SH-SY5Y (cell line): ENCODE measurements around the gene L2HGDH.

Source experiments
- GATA2 ChIP-seq: IDR thresholded peaks from 2 replicates; pipeline ENCODE4 v1.6.1; 2011; ENCODE audit warnings: mild to moderate bottlenecking, low read depth, low read length
- GATA3 ChIP-seq: IDR thresholded peaks from 2 replicates; pipeline ENCODE4 v1.6.1; 2011; ENCODE audit warnings: low read depth, mild to moderate bottlenecking, low read length, moderate library complexity

GRCh38 chr14:50218501-50218900 is 93.5 kb downstream of the L2HGDH start:
- TF ChIP-seq GATA3 (no peak), GATA2 (no peak)
